CD4-positive, alpha-beta memory T cell (primary cell): ENCODE results near the gene H2AZ2. TPM values are rescaled to one million over a fixed set of nuclear protein-coding genes. Genes with fewer than 3 reads are reported as not detected.
A peak's percentile ranks its signal among the peaks of the same experiment; 100 is the strongest.

Experiments used
- CTCF ChIA-PET: fragments of 350-600 bp; sonication (Branson Sonifier 250); formaldehyde crosslinking; loops from one replicate; lab custom pipeline; 2021; ENCODE audit warnings: inconsistent platforms; ENCODE audit not compliant: partially characterized antibody; lab: Charles Lee
- POLR2A ChIA-PET: fragments of 350-600 bp; sonication (Branson Sonifier 250); formaldehyde crosslinking; loops from one replicate; lab custom pipeline; 2021; ENCODE audit not compliant: partially characterized antibody; lab: Charles Lee
- DNase-seq, 5 donors: peaks; one replicate each; pipeline versions ENCODE4 v3.0.0 to v3.0.0-alpha.2; 2020 to 2022; ENCODE audit warnings: mixed read lengths in 1 of 5
- H3K27ac ChIP-seq: one replicate; pipeline ENCODE4 v1.7.0; 2013; ENCODE audit warnings: low read depth, low read length
- H3K27me3 ChIP-seq: 2 replicates; pipeline ENCODE4 v1.7.0; 2013; ENCODE audit warnings: mild to moderate bottlenecking, low read length, moderate library complexity; ENCODE audit not compliant: insufficient read depth
- H3K36me3 ChIP-seq: 2 replicates; pipeline ENCODE4 v1.7.0; 2013; ENCODE audit warnings: mild to moderate bottlenecking, low read length, moderate library complexity; ENCODE audit not compliant: insufficient read depth
- H3K4me1 ChIP-seq: 2 replicates; pipeline ENCODE4 v1.7.0; 2013; ENCODE audit warnings: mild to moderate bottlenecking, low read length, moderate library complexity; ENCODE audit not compliant: insufficient read depth
- H3K4me3 ChIP-seq, 2 donors: one replicate each; pipeline ENCODE4 v1.7.0; 2013; ENCODE audit warnings: low read length in 2 of 2, mild to moderate bottlenecking in 1 of 2
- H3K9me3 ChIP-seq, 2 donors: one replicate each; pipeline ENCODE4 v1.7.0; 2013; ENCODE audit warnings: low read length in 2 of 2, control low read depth in 1 of 2; ENCODE audit not compliant: control insufficient read depth in 1 of 2
- H3K27ac Mint-ChIP-seq, 7 donors: one replicate each; pipeline ENCODE4 v1.8.0; 2020 to 2021; ENCODE audit warnings: mixed read lengths in 7 of 7, mild to moderate bottlenecking in 6 of 7, inconsistent platforms in 3 of 7, moderate library complexity in 3 of 7
- H3K27me3 Mint-ChIP-seq, 2 donors: one replicate each; pipeline ENCODE4 v1.8.0; 2020 to 2021; ENCODE audit warnings: mixed read lengths in 2 of 2
- H3K36me3 Mint-ChIP-seq, 2 donors: one replicate each; pipeline ENCODE4 v1.8.0; 2020 to 2021; ENCODE audit warnings: mixed read lengths in 2 of 2, inconsistent platforms in 1 of 2, mild to moderate bottlenecking in 1 of 2
- H3K4me1 Mint-ChIP-seq, 4 donors: one replicate each; pipeline ENCODE4 v1.8.0; 2020 to 2021; ENCODE audit warnings: mixed read lengths in 4 of 4, mild to moderate bottlenecking in 1 of 4
- H3K4me3 Mint-ChIP-seq, 8 donors: one replicate each; pipeline ENCODE4 v1.8.0; 2020 to 2021; ENCODE audit warnings: mixed read lengths in 8 of 8, mild to moderate bottlenecking in 7 of 8, moderate library complexity in 6 of 8, inconsistent platforms in 3 of 8
- H3K9me3 Mint-ChIP-seq, 8 donors: one replicate each; pipeline ENCODE4 v1.8.0; 2020 to 2021; ENCODE audit warnings: mixed read lengths in 8 of 8, mild to moderate bottlenecking in 5 of 8, inconsistent platforms in 3 of 8, moderate library complexity in 1 of 8
- intact Hi-C: fragments of 100-400 bp; cut with micrococcal nuclease; formaldehyde crosslinking; loops from one replicate; pipeline ENCODE4 v1.15.1; 2023
- polyA plus RNA-seq, 2 donors: library from polyadenylated mRNA; unstranded; fragments of 300-500 nt; fragmentation: Illumina TruSeq; gene quantifications; one replicate each; pipeline ENCODE4 v1.2.3, GENCODE V29; 2021
- total RNA-seq, 2 experiments: library from RNA; stranded (reverse); gene quantifications; one replicate each; pipeline ENCODE4 v1.2.3, GENCODE V29; 2021

The H2AZ2 gene
- total and polyA plus RNA-seq, 4 experiments from 2014 or later: 168 to 236 (median 200) TPM

DNA sequence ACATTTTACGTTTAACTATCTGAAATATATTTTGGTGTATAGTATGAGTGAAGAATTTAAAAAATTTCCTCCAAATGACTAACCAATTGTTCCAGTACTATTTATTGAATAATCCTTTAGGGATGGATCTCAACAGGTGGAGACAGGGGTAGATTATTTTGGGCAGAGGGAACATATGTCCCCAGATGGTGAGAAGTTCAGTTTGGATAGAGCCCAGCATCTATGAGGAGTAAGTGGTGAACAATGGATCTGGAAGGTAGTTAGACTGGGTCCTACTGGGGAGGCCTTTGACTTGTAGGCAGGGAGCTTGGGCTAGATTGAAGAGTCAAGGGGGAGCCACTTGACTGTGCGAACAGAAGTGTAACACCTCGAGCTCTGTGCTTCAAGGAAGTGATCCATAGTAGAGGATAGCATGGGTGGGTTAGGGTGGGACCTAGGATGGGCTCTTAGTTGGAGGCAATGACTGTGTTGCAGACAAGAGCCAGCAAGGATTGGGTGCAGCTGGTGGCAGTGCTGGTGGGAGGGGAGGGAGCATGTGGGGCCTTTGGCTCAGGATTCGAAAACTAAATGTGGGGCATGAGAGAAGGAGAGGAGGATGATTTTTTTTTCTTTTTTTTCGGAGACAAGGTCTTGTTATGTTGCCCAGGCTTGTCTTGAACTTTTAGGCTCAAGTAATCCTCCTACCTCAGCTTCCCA is 41.3 kb upstream of the H2AZ2 start:
- CTCF ChIA-PET: interaction anchor here (1.0 kb wide), 1 partner anchor 32 kb away, joined by 3 read pairs; no protein-coding TSS in a partner anchor
- no peak overlapping the region for H3K4me3 ChIP-seq
- Mint-ChIP-seq H3K9me3 (peaks cover 0 to 8% (median 3%) of the 10 kb centered on the region in 8 donors), H3K27ac (peak overlapping the region; percentile 64 to 100 (median 84)), H3K4me3 (peak overlapping the region in 1 of 8 donors; percentile 26), H3K27me3 (no peaks in the 10 kb centered on the region), H3K36me3 (peaks cover 3 to 11% of the 10 kb centered on the region in 2 donors), H3K4me1 (peaks cover 27 to 61% (median 35%) of the 10 kb centered on the region in 4 donors)
- no peaks in the 10 kb centered on the region for H3K9me3 ChIP-seq
- peaks cover 40% of the 10 kb centered on the region for H3K4me1 ChIP-seq
- POLR2A ChIA-PET: no interaction called here
- intact Hi-C loops: no loop called here
- DNase-seq: no peak
- no peak overlapping the region for H3K27ac ChIP-seq
- H3K36me3 ChIP-seq: no peaks in the 10 kb centered on the region
- H3K27me3 ChIP-seq: no peaks in the 10 kb centered on the region

DNA sequence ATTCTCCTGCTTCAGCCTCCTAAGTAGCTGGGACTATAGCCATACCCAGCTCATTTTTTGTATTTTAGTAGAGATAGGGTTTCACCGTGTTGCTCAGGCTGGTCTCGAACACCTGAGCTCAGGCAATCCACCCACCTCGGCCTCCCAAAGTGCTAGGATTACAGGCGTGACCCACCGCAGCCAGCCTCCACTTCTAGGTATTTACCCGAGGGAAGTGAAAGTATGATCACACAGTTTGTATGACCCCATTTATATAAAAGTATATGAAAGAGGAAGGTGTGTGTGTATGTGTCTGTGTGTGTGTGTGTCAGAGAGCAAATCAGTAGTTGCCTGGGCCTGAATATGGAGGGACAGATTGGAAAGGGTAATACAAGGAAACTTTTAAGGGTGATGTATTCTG is 39.4 kb upstream of the H2AZ2 start:
- Mint-ChIP-seq H3K27me3 (no peaks in the 10 kb centered on the region), H3K9me3 (peaks cover 0 to 23% (median 9%) of the 10 kb centered on the region in 8 donors), H3K4me3 (peak overlapping the region in 5 of 8 donors; percentile 5 to 66 (median 11)), H3K27ac (peak overlapping the region; percentile 63 to 100 (median 100)), H3K36me3 (peaks cover 7 to 13% of the 10 kb centered on the region in 2 donors), H3K4me1 (peaks cover 26 to 66% (median 39%) of the 10 kb centered on the region in 4 donors)
- Histone ChIP-seq H3K9me3 (no peaks in the 10 kb centered on the region), H3K27ac (peak overlapping the region; percentile 96), H3K4me1 (peaks cover 56% of the 10 kb centered on the region), H3K27me3 (no peaks in the 10 kb centered on the region), H3K36me3 (no peaks in the 10 kb centered on the region), H3K4me3 (no peak overlapping the region)
- intact Hi-C loops: no loop called here
- DNase-seq: no peak
- CTCF ChIA-PET: interaction anchor here (0.7 kb wide), 1 partner anchor 30 kb away, joined by 3 read pairs; no protein-coding TSS in a partner anchor
- POLR2A ChIA-PET: interaction anchor here (3.6 kb wide), 1 partner anchor 281 kb away, joined by 33 read pairs; the partner anchor contains the start of gene OGDH

DNA sequence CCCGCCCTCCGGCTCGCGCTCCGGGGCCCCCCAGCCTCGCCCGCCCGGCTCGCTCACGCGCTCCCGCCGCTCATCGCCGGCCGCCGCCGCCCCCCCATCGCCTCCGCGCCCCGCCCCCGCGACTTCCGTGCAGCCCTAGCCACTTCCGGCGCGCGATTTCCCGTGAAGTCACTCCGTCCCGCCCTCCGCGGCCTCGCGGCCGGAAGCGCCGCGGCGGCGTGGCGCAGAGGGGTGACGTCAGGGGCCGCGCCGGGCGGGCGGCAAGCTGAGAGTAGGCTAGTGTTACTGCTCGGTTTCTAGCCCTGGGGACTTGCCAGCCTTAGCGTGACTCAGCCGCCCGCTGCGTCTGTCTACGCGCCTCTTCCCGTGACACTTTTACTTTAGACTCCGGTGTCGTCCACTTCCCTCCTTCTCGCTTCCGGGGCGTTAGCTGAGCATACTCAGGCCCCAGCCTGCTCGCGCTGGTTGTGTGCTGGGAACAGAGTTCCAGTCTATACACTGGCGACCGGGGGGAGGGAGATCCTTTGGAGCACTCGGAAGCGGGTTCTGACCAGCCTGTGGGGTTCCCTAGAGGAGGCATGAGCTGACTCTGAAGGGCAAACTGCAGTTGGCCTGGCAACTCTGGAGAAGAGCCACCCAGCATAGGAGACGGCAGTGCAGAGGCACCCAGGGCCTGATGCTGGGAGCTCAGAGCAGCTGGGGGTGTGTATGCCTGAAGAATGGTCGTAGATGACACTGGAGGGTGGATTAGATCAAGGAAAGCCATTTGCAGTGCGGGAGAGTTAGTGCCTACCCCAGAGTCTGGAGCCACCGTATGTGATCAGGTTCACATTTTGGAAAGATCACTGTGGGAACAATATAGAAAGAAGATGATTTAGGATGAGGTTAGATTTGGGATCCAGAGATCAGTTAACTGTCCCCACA is 37.8 kb upstream of the H2AZ2 start, which contains the start of gene PURB:
TSS of gene PURB (minus strand) at position 137 of the 924 bp plus-strand sequence. CDS start 182 bp downstream, outside the sequence.
- Mint-ChIP-seq H3K36me3 (peaks cover 7 to 15% of the 10 kb centered on the region in 2 donors), H3K27ac (peak within 1 kb of the TSS; percentile 99 to 100 (median 100)), H3K27me3 (no peaks in the 10 kb centered on the region), H3K9me3 (peaks cover 0 to 29% (median 9%) of the 10 kb centered on the region in 8 donors), H3K4me1 (peaks cover 24 to 67% (median 37%) of the 10 kb centered on the region in 4 donors), H3K4me3 (peak within 1 kb of the TSS; percentile 92 to 99 (median 95))
- peak within 1 kb of the TSS; percentile 96 for H3K27ac ChIP-seq
- no peaks in the 10 kb centered on the region for H3K9me3 ChIP-seq
- intact Hi-C loops: loop anchor here (1.0 kb wide), 9 partner anchors 28 to 395 kb away; partner anchors contain the start of genes H2AZ2, NUDCD3, OGDH and TBRG4
- H3K4me1 ChIP-seq: peaks cover 56% of the 10 kb centered on the region
- H3K27me3 ChIP-seq: no peaks in the 10 kb centered on the region
- ChIA-PET CTCF (interaction anchor here (0.6 to 7.2 kb wide), 7 partner anchors 29 to 1164 kb away, joined by 3 to 56 read pairs (median 4); partner anchors contain the start of genes DDX56 and H2AZ2), POLR2A (interaction anchor here (0.5 to 3.6 kb wide), 45 partner anchors 10 to 841 kb away, joined by 3 to 65 read pairs (median 5); partner anchors contain the start of genes CCM2, DBNL, DDX56 and H2AZ2)
- no peaks in the 10 kb centered on the region for H3K36me3 ChIP-seq
- DNase-seq: peak; percentile 97 to 99 (median 98)
- H3K4me3 ChIP-seq: peak within 1 kb of the TSS; percentile 68 to 99

DNA sequence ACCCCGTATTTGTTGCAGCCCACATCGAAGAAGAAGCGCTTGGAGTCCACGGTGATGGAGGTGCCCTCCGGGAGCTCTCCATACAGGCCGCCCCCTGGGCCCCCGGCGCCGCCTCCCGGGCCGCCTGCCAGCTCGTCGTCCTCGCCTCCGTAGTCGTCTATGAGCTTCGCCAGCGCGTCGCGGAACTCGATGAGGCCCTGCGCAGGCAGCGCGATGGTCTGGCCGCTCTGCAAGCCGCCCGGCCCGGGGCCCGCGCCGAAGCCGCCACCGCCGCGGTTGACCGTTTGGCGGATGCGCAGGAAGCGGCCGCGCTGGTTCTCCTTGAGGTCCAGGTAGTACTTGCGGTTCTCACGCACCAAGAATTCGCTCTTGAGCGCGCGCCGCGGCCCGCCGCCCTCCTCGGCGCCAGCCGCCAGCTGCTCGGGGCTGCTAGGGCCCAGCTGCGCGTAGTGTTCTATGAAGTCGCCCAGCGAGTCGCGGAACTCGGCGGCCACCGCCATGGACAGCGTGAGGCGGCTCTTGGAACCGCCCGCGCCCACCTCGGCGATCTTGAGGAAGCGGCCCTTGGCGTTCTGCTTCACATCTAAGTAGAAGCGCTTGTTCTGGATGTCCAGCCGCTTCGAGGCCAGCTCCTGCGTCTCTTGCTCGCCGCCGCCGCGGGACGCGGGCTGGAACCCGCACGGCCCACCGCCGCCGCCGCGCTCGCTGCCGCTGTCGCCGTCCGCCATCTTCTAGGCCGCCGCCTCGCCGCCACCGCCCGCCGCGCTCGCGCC is 36.9 kb upstream of the H2AZ2 start:
- DNase-seq: peak; percentile 54 to 70 (median 63)
- Mint-ChIP-seq H3K4me1 (peaks cover 29 to 74% (median 42%) of the 10 kb centered on the region in 4 donors), H3K27me3 (no peaks in the 10 kb centered on the region), H3K27ac (peak overlapping the region; percentile 84 to 100 (median 96)), H3K4me3 (peak overlapping the region; percentile 80 to 95 (median 89)), H3K36me3 (peaks cover 12 to 21% of the 10 kb centered on the region in 2 donors), H3K9me3 (peaks cover 0 to 29% (median 9%) of the 10 kb centered on the region in 8 donors)
- H3K27me3 ChIP-seq: no peaks in the 10 kb centered on the region
- H3K36me3 ChIP-seq: no peaks in the 10 kb centered on the region
- H3K4me1 ChIP-seq: peaks cover 62% of the 10 kb centered on the region
- intact Hi-C loops: loop anchor here (1.0 kb wide), 9 partner anchors 28 to 395 kb away; partner anchors contain the start of genes H2AZ2, NUDCD3, OGDH and TBRG4
- no peaks in the 10 kb centered on the region for H3K9me3 ChIP-seq
- POLR2A ChIA-PET: interaction anchor here (0.6 to 3.6 kb wide), 41 partner anchors 10 to 840 kb away, joined by 3 to 65 read pairs (median 5); partner anchors contain the start of genes CCM2, DBNL, DDX56 and H2AZ2
- peak overlapping the region; percentile 21 to 55 for H3K4me3 ChIP-seq
- H3K27ac ChIP-seq: peak overlapping the region; percentile 87
- CTCF ChIA-PET: interaction anchor here (0.6 to 7.2 kb wide), 5 partner anchors 28 to 1163 kb away, joined by 3 to 56 read pairs (median 8); partner anchors contain the start of gene H2AZ2

DNA sequence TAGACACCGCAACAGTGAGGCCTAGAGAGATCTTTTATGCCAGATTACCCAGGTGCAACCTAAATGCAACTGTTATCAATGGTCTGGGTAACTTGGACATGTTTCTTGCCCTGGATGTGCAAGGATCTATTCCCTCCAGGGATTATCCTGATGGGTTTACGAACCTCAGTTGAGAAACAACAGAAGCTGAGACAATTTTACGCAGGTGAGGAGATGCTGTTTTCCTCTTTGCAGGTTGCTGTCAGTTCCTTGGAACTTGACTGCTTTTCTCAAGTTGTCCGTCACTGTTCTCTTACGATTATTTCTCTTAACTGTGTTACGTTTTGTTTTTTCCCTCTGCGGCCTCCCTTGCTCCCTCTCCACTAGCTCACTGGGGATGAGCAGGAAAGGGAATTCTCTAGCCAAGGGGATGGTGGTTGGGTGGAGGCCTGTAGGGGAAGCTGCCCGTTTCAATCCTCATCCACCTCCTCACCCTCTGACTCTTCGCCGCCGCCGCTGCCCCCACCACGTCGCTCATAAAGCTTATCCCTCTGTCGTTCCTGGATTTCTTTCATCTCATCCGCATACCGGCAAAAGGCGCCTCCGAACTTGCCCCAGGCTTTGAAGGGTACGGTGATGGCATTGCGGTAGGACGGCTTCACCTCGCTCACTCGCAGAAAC is 36.2 kb upstream of the H2AZ2 start:
- H3K27ac Mint-ChIP-seq: peak overlapping the region; percentile 84 to 100 (median 96)
- peak overlapping the region; percentile 87 for H3K27ac ChIP-seq
- POLR2A ChIA-PET: interaction anchor here (0.6 to 3.6 kb wide), 19 partner anchors 9 to 394 kb away, joined by 3 to 65 read pairs (median 7); partner anchors contain the start of genes CCM2, DDX56, H2AZ2 and MYO1G
- H3K27me3 Mint-ChIP-seq: no peaks in the 10 kb centered on the region
- DNase-seq: no peak
- H3K4me1 Mint-ChIP-seq: peaks cover 30 to 76% (median 46%) of the 10 kb centered on the region in 4 donors
- intact Hi-C loops: no loop called here
- peaks cover 0 to 29% (median 9%) of the 10 kb centered on the region in 8 donors for H3K9me3 Mint-ChIP-seq
- H3K4me1 ChIP-seq: peaks cover 66% of the 10 kb centered on the region
- H3K36me3 ChIP-seq: no peaks in the 10 kb centered on the region
- peaks cover 12 to 21% of the 10 kb centered on the region in 2 donors for H3K36me3 Mint-ChIP-seq
- peak overlapping the region; percentile 21 to 55 for H3K4me3 ChIP-seq
- no peaks in the 10 kb centered on the region for H3K27me3 ChIP-seq
- H3K9me3 ChIP-seq: no peaks in the 10 kb centered on the region
- H3K4me3 Mint-ChIP-seq: peak overlapping the region; percentile 80 to 95 (median 88)
- CTCF ChIA-PET: interaction anchor here (1.3 to 7.2 kb wide), 4 partner anchors 27 to 252 kb away, joined by 6 to 56 read pairs (median 8); partner anchors contain the start of gene H2AZ2
